IMR-90 (cell line): ENCODE data around the gene TMEM225. TPM values are rescaled to one million over a fixed set of nuclear protein-coding genes. Genes with fewer than 3 reads are reported as not detected.

Experiments
- ATAC-seq: fragments of 200-7000 bp; cut with Tn5 transposase; 2 replicates; pipeline ENCODE4 v1.9.1; 2020; ENCODE audit warnings: low read depth, mild to moderate bottlenecking, moderate library complexity
- BruUV-seq: library from RNA; stranded (reverse); fragments of 400-500 nt; replicated peaks from 2 replicates; lab custom pipeline; 2021; lab: Mats Ljungman, UMichigan
- CTCF ChIA-PET: fragments of 300-600 bp; formaldehyde crosslinking; extraction: SDS; loops from one replicate; lab custom pipeline; 2021; ENCODE audit warnings: antibody characterized with exemption; lab: Yijun Ruan, JAX
- POLR2A ChIA-PET: fragments of 300-600 bp; sonication (Branson Sonifier 250); formaldehyde crosslinking; loops from one replicate; lab custom pipeline; 2022; ENCODE audit warnings: antibody characterized with exemption; ENCODE audit not compliant: unreplicated experiment; lab: Charles Lee
- DNase-seq: peaks from one replicate; pipeline ENCODE4 v3.0.0; 2013
- H2AFZ ChIP-seq: replicated peaks from 2 replicates; pipeline ENCODE3; 2013; ENCODE audit warnings: low read length, mild to moderate bottlenecking; ENCODE audit not compliant: poor library complexity
- H2AK5ac ChIP-seq: 2 replicates; pipeline ENCODE4 v1.6.1; 2013; ENCODE audit warnings: low read depth, low read length, inconsistent platforms
- H2AK9ac ChIP-seq: replicated peaks from 2 replicates; pipeline ENCODE3; 2013; ENCODE audit warnings: mild to moderate bottlenecking, low read depth, low read length, moderate library complexity; ENCODE audit not compliant: poor library complexity
- H2BK120ac ChIP-seq: 2 replicates; pipeline ENCODE4 v1.6.1; 2013; ENCODE audit warnings: low read depth, low read length, inconsistent platforms
- H2BK15ac ChIP-seq: 3 replicates; pipeline ENCODE4 v1.6.1; 2013; ENCODE audit warnings: low read depth, low read length, inconsistent platforms
- H2BK20ac ChIP-seq: 2 replicates; pipeline ENCODE4 v1.6.1; 2013; ENCODE audit warnings: low read depth, mild to moderate bottlenecking, inconsistent platforms, low read length, moderate library complexity
- H2BK5ac ChIP-seq: 2 replicates; pipeline ENCODE4 v1.6.1; 2013; ENCODE audit warnings: mild to moderate bottlenecking, low read depth, low read length, inconsistent platforms; ENCODE audit not compliant: poor library complexity, severe bottlenecking
- H3K14ac ChIP-seq: replicated peaks from 2 replicates; pipeline ENCODE4 v1.6.1; 2013; ENCODE audit warnings: low read depth, low read length, inconsistent platforms
- H3K18ac ChIP-seq: 2 replicates; pipeline ENCODE4 v1.6.1; 2013; ENCODE audit warnings: low read depth, low read length, control low read depth
- H3K23ac ChIP-seq: 2 replicates; pipeline ENCODE4 v1.6.1; 2013; ENCODE audit warnings: low read depth, low read length, inconsistent platforms
- H3K27ac ChIP-seq: 2 replicates; pipeline ENCODE4 v1.5.1; 2013; ENCODE audit warnings: mild to moderate bottlenecking, control low read depth, low read length; ENCODE audit not compliant: insufficient read depth
- H3K27me3 ChIP-seq: 2 replicates; pipeline ENCODE4 v1.6.1; 2013; ENCODE audit warnings: low read length; ENCODE audit not compliant: control insufficient read depth, insufficient read depth
- H3K36me3 ChIP-seq: 2 replicates; pipeline ENCODE4 v1.6.1; 2013; ENCODE audit warnings: low read length, mixed read lengths; ENCODE audit not compliant: control insufficient read depth, insufficient read depth
- H3K4ac ChIP-seq: 2 replicates; pipeline ENCODE4 v1.6.1; 2013; ENCODE audit warnings: low read depth, low read length, inconsistent platforms
- H3K4me1 ChIP-seq: 2 replicates; pipeline ENCODE4 v1.6.1; 2013; ENCODE audit warnings: low read length, mixed read lengths; ENCODE audit not compliant: control insufficient read depth, insufficient read depth
- H3K4me2 ChIP-seq: 2 replicates; pipeline ENCODE4 v1.6.1; 2013; ENCODE audit warnings: low read depth, mild to moderate bottlenecking, control low read depth, low read length, moderate library complexity
- H3K4me3 ChIP-seq: 2 replicates; pipeline ENCODE4 v1.5.1; 2013; ENCODE audit warnings: low read depth, mild to moderate bottlenecking, control low read depth, low read length, moderate library complexity; ENCODE audit not compliant: insufficient read depth
- H3K56ac ChIP-seq: 2 replicates; pipeline ENCODE4 v1.6.1; 2013; ENCODE audit warnings: low read length, inconsistent platforms; ENCODE audit not compliant: insufficient read depth; ENCODE audit errors: extremely low read depth
- H3K79me1 ChIP-seq, 2 experiments: 2 replicates each; pipeline ENCODE4 v1.6.1; 2013; ENCODE audit warnings: low read length in 2 of 2, inconsistent platforms in 1 of 2, low read depth in 1 of 2
- H3K9ac ChIP-seq: 2 replicates; pipeline ENCODE4 v1.6.1; 2013; ENCODE audit warnings: low read depth, low read length, control low read depth
- H3K9me1 ChIP-seq: 2 replicates; pipeline ENCODE4 v1.6.1; 2013; ENCODE audit warnings: low read length, inconsistent platforms; ENCODE audit not compliant: insufficient read depth
- H3K9me3 ChIP-seq: 2 replicates; pipeline ENCODE4 v1.6.1; 2013; ENCODE audit warnings: low read length; ENCODE audit not compliant: control insufficient read depth, insufficient read depth
- H4K20me1 ChIP-seq: 2 replicates; pipeline ENCODE4 v1.6.1; 2013; ENCODE audit warnings: low read length, inconsistent platforms; ENCODE audit not compliant: insufficient read depth
- H4K5ac ChIP-seq: 2 replicates; pipeline ENCODE4 v1.6.1; 2013; ENCODE audit warnings: mild to moderate bottlenecking, low read depth, low read length, control low read depth
- H4K8ac ChIP-seq, 2 experiments: 2 replicates each; pipeline ENCODE4 v1.6.1; 2013; ENCODE audit warnings: low read depth in 2 of 2, low read length in 2 of 2, control low read depth in 1 of 2, inconsistent platforms in 1 of 2
- H4K91ac ChIP-seq: 2 replicates; pipeline ENCODE4 v1.6.1; 2013; ENCODE audit warnings: low read depth, low read length, inconsistent platforms; ENCODE audit not compliant: insufficient read depth
- BHLHE40 ChIP-seq: fragments of 150-350 bp; IDR thresholded peaks from 2 replicates; pipeline ENCODE4 v1.6.1; 2016; ENCODE audit warnings: mild to moderate bottlenecking, low read depth, low read length
- MAZ ChIP-seq: IDR thresholded peaks from 2 replicates; pipeline ENCODE4 v1.6.1; 2012; ENCODE audit warnings: low read depth, mild to moderate bottlenecking, low read length, improper control_type of control experiment, moderate library complexity, borderline replicate concordance
- NFE2L2 ChIP-seq: fragments of 150-350 bp; IDR thresholded peaks from 2 replicates; pipeline ENCODE4 v1.6.1; 2016; ENCODE audit warnings: low read depth, mild to moderate bottlenecking, low read length
- RAD21 ChIP-seq: IDR thresholded peaks from 2 replicates; pipeline ENCODE4 v1.6.1; 2012; ENCODE audit warnings: low read length, improper control_type of control experiment
- RCOR1 ChIP-seq: IDR thresholded peaks from 2 replicates; pipeline ENCODE4 v1.6.1; 2012; ENCODE audit warnings: mild to moderate bottlenecking, low read length, improper control_type of control experiment; ENCODE audit not compliant: insufficient replicate concordance
- SMC3 ChIP-seq: fragments of 150-350 bp; IDR thresholded peaks from 2 replicates; pipeline ENCODE4 v1.6.1; 2016; ENCODE audit warnings: low read depth, mild to moderate bottlenecking, antibody characterized with exemption, low read length, moderate library complexity
- WGBS, 2 experiments: methylation state at CpG; one replicate each; pipeline versions ENCODE4 v1.1.5 to v1.1.7; 2013; ENCODE audit warnings: missing lambda C conversion rate in 2 of 2; ENCODE audit not compliant: insufficient read length in 1 of 2; ENCODE audit errors: extremely low coverage in 2 of 2; 5-methylcytosine and 5-hydroxymethylcytosine counted together
- dilution Hi-C: fragments of 300-500 bp; cut with HindIII; formaldehyde crosslinking; loops from one replicate; pipeline ENCODE4 v1.14.3; 2018; ENCODE audit warnings: low sequenced_read_pairs; ENCODE audit not compliant: unreplicated experiment
- in situ Hi-C: fragments of 300-500 bp; cut with MboI; formaldehyde crosslinking; loops from 3 replicates; pipeline ENCODE4 v1.14.3; 2019; ENCODE audit warnings: low sequenced_read_pairs, inconsistent platforms, mixed read lengths
- intact Hi-C: fragments of 100-400 bp; cut with micrococcal nuclease; formaldehyde crosslinking; loops from 2 replicates; pipeline ENCODE4 v1.10.0; 2022
- polyA plus RNA-seq, 3 experiments: library from polyadenylated mRNA; depleted of rRNA; stranded (reverse); fragments of >200 nt; gene quantifications; 2 replicates each; pipeline ENCODE4 v1.2.3, GENCODE V29; 2012; ENCODE audit warnings: low replicate concordance in 1 of 3
- total RNA-seq: library from RNA; depleted of rRNA; stranded (reverse); fragments of >200 nt; gene quantifications from 2 replicates; pipeline ENCODE4 v1.2.3, GENCODE V29; 2012

Gene TMEM225
- total and polyA plus RNA-seq, 2 of the 4 experiments (the other 2 are of a cell fraction), result not detected

DNA sequence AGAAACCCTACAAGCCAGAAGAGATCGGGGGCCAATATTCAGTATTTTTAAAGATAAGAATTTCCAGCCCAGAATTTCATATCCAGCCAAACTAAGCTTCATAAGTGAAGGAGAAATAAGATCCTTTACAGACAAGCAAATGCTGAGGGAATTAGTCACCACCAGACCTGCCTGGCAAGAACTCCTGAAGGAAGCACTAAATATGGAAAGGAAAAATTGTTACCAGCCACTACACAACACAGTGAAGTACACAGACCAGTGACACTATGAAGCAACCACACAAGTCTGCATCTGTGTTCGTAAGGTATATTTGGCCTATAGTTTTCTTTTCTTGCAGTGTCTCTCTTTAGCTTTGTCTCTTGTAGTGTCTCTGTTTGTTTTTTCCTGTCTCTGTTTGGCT, 29.0 kb downstream of the TMEM225 start:
- dilution Hi-C loops (no loop called here), in situ Hi-C loops (no loop called here), intact Hi-C loops (no loop called here)
- Histone ChIP-seq H3K9ac (no peak overlapping the region), H3K18ac (no peak overlapping the region), H4K5ac (no peak overlapping the region), H3K27me3 (no peaks in the 10 kb centered on the region), H2BK20ac (no peak overlapping the region), H4K91ac (no peak overlapping the region), H3K56ac (no peak overlapping the region), H2BK15ac (no peak overlapping the region), H3K4me2 (no peak overlapping the region), H3K23ac (no peak overlapping the region), H3K9me3 (peaks cover 17% of the 10 kb centered on the region), H2BK5ac (no peak overlapping the region), H3K79me1 (no peaks in the 10 kb centered on the region), H3K36me3 (no peaks in the 10 kb centered on the region), H3K4ac (no peak overlapping the region), H3K4me1 (no peaks in the 10 kb centered on the region), H2AFZ (no peak overlapping the region), H2AK9ac (no peak overlapping the region), H4K8ac (no peak overlapping the region), H2AK5ac (no peak overlapping the region), H3K14ac (no peak overlapping the region), H2BK120ac (no peak overlapping the region), H3K27ac (no peak overlapping the region), H4K20me1 (no peaks in the 10 kb centered on the region), H3K9me1 (no peaks in the 10 kb centered on the region), H3K4me3 (no peak overlapping the region)
- no TSS peak for BruUV-seq
- DNase-seq (no peak), ATAC-seq (no peak)
- WGBS, 2 experiments, result no CpG with 5 or more reads among the region's 2 CpGs
- ChIA-PET CTCF (no interaction called here), POLR2A (no interaction called here)
- no peak for TF ChIP-seq SMC3
- TF ChIP-seq MAZ, result no peak
- no peak for TF ChIP-seq NFE2L2
- no peak for TF ChIP-seq BHLHE40
- no peak for TF ChIP-seq RAD21
- no peak for TF ChIP-seq RCOR1
